HFFc6 (cell line): Measurements from ENCODE around the gene UBLCP1. TPM values are rescaled to one million over a fixed set of nuclear protein-coding genes. Genes with fewer than 3 reads are reported as not detected.
"Not testable (repeated sequence)": the region's sequence is repeated elsewhere in the genome, so short reads cannot be mapped to it uniquely, and the experiment has no call there.

Experiments
- DNase-seq: peaks from one replicate; pipeline ENCODE4 v3.0.0-alpha.2; 2018
- H3K27ac Mint-ChIP-seq: 2 replicates; pipeline ENCODE4 v1.8.0; 2020; ENCODE audit warnings: mild to moderate bottlenecking, mixed read lengths
- H3K27me3 Mint-ChIP-seq: 2 replicates; pipeline ENCODE4 v1.8.0; 2021; ENCODE audit warnings: mild to moderate bottlenecking, moderate library complexity, mixed read lengths; ENCODE audit not compliant: insufficient read depth
- H3K36me3 Mint-ChIP-seq: 2 replicates; pipeline ENCODE4 v1.8.0; 2021; ENCODE audit warnings: low read depth, mixed read lengths
- H3K4me1 Mint-ChIP-seq: 2 replicates; pipeline ENCODE4 v1.8.0; 2020; ENCODE audit warnings: low read depth, mixed read lengths
- H3K4me3 Mint-ChIP-seq: 2 replicates; pipeline ENCODE4 v1.8.0; 2020; ENCODE audit warnings: mild to moderate bottlenecking, moderate library complexity, mixed read lengths
- H3K9me3 Mint-ChIP-seq: 2 replicates; pipeline ENCODE4 v1.8.0; 2020; ENCODE audit warnings: mild to moderate bottlenecking, mixed read lengths
- total RNA-seq, 6 experiments: library from RNA; stranded (reverse); fragmentation: NEBNext Ultra II Directional; extraction: Animal tissue kit (Norgen Biotek cat#: 25700); gene quantifications; 2 replicates in 1 of 6; 3 replicates in 5 of 6; pipeline ENCODE4 v1.2.3, GENCODE V29; 2021
- TF ChIP-seq, protein P1 (sequence below): fragments of 200-600 bp; sonication (generic); IDR thresholded peaks from 2 replicates; pipeline ENCODE4 v1.5.0; 2021; ENCODE audit warnings: antibody characterized with exemption, mild to moderate bottlenecking

The UBLCP1 gene
- total RNA-seq, 6 experiments from 2014 or later = 30.6 to 37.6 (median 35.0) TPM

DNA sequence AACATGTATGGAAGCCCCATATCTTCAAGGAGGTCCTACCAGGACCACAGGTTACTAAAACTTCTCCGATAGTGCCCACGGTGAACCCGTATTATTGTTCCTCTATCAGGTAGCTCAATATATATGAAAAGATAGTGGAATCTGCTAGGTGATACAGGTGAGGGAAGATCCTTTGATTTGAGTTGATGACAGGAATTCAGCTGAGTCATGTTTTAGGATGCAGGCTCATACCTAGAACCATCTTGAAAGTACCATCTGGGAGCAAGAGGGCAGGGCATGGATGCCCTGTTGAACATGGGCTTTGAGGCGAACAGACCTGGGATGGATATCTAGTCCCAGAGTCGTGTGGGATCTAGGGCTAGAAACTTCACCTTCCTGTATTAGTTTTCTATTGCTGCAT lies 31.8 kb downstream of the UBLCP1 start:
- TF ChIP-seq, protein P1, sequence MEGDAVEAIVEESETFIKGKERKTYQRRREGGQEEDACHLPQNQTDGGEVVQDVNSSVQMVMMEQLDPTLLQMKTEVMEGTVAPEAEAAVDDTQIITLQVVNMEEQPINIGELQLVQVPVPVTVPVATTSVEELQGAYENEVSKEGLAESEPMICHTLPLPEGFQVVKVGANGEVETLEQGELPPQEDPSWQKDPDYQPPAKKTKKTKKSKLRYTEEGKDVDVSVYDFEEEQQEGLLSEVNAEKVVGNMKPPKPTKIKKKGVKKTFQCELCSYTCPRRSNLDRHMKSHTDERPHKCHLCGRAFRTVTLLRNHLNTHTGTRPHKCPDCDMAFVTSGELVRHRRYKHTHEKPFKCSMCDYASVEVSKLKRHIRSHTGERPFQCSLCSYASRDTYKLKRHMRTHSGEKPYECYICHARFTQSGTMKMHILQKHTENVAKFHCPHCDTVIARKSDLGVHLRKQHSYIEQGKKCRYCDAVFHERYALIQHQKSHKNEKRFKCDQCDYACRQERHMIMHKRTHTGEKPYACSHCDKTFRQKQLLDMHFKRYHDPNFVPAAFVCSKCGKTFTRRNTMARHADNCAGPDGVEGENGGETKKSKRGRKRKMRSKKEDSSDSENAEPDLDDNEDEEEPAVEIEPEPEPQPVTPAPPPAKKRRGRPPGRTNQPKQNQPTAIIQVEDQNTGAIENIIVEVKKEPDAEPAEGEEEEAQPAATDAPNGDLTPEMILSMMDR = no peak
- Mint-ChIP-seq H3K27ac (no peak overlapping the region), H3K9me3 (peaks cover 26% of the 10 kb centered on the region), H3K36me3 (peaks cover 18% of the 10 kb centered on the region), H3K4me3 (no peak overlapping the region), H3K27me3 (peaks cover 5% of the 10 kb centered on the region), H3K4me1 (peaks cover 11% of the 10 kb centered on the region)
- DNase-seq = no peak

DNA sequence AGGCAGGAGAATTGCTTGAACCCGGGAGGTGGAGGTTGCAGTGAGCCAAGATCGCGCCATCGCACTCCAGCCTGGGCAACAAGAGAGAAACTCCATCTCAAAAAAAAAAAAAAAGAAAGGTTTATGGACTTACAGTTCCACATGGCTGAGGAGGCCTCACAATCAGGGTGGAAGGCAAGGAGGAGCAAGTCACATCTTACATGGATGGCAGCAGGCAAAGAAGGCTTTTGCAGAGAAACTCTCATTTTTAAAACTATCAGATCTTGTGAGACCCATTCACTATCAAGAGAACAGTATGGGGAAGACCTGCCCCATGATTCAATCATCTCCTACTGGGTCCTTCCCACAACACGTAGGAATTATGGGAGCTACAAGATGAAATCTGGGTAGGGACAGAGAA lies 34.2 kb downstream of the UBLCP1 start:
- H3K27me3 Mint-ChIP-seq, H3K4me3 Mint-ChIP-seq, DNase-seq, H3K27ac Mint-ChIP-seq, H3K4me1 Mint-ChIP-seq: not testable (repeated sequence)
- Mint-ChIP-seq H3K36me3 (peaks cover 26% of the 10 kb centered on the region), H3K9me3 (peaks cover 35% of the 10 kb centered on the region)

DNA sequence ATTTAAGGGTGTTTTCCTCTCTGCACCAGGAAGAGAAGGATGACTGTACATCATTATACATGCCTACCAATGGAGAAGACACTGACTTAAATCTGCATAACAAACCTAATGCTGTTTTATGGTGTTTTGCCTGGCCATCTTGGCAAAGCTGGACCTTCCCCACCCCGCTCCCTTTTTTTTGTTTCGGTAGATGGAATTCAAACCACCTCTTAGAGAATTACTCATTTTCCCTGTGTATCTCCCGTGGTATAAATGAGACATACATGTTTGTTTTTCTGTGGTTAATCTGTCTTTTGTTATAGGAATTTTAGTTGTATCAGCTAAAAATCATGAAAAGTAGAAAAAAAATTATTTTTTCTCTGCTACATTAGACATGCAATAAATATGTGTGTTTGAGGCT lies 38.4 kb downstream of the UBLCP1 start:
- H3K4me1 Mint-ChIP-seq = peaks cover 10% of the 10 kb centered on the region; the same call in 1 of the 2 replicates
- TF ChIP-seq, protein P1 = no peak
- H3K27ac Mint-ChIP-seq = no peak overlapping the region; the same call in 1 of the 2 replicates
- H3K27me3 Mint-ChIP-seq = peaks cover 5% of the 10 kb centered on the region
- H3K4me3 Mint-ChIP-seq = no peak overlapping the region
- peaks cover 48% of the 10 kb centered on the region for H3K9me3 Mint-ChIP-seq
- peaks cover 36% of the 10 kb centered on the region for H3K36me3 Mint-ChIP-seq
- no peak for DNase-seq

DNA sequence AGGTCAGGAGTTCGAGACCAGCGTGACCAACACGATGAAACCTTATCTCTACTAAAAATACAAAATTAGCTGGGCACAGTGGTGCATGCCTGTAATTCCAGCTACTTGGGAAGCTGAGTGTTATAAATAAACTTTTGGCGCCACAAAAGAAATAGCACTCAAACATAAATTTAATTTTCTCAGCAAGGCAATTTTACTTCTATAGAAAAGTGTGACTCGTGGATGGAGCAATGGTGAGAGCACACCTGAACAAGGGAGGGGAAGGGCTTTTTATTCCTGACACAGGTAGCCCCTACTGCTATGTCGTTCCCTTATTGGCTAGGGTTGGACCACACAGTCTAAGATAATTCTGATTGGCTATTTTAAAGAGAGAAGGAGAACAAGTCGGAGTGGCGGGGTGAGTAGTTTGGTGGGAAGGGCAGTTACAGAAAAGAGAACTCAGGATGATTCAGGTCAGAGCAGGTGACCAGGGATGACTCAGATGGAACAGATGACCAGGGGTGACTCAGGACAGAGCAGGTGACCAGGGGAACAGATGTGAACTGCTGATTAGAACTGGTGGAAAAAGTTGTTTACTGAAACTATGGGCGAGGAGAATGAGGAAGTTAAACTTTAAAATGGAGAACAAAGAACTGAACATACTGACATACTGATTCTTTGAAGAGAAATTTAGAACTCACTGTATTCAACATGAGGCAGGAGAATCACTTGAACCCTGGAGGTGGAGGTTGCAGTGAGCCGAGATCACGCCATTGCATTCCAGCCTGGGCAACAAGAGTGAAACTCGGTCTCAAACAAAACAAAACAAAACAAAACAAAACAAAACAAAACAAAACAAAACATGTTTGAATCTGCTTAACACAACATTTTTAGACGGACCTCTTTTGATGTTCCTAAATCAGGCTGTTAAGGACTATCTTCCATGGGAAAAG lies 39.1 kb downstream of the UBLCP1 start:
- H3K4me3 Mint-ChIP-seq, H3K4me1 Mint-ChIP-seq, H3K27ac Mint-ChIP-seq, H3K27me3 Mint-ChIP-seq, DNase-seq: not testable (repeated sequence)
- Mint-ChIP-seq H3K9me3 (peaks cover 43% of the 10 kb centered on the region), H3K36me3 (peaks cover 34% of the 10 kb centered on the region)

DNA sequence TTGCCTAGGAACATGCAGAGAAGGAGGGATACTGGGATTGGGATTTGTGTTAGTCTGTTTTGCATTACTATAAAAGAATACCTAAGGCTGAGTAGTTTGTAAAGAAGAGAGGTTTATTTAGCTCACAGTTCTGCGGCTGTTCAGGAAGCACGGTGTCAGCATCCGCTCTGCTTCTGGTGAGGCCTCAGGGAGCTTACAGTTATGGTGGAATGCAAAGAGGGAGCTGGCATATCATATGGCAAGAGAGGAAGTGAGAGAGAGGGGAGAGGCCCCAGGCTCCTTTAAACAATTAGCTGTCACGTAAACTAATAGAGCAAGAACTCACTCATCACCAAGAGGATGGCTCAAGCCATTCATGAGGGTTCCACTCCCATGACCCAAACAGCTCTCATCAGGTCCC lies 40.2 kb downstream of the UBLCP1 start:
- peaks cover 25% of the 10 kb centered on the region for H3K36me3 Mint-ChIP-seq
- no peak overlapping the region for H3K4me3 Mint-ChIP-seq
- H3K27me3 Mint-ChIP-seq = peaks cover 12% of the 10 kb centered on the region
- TF ChIP-seq, protein P1 = no peak
- no peak for DNase-seq
- H3K4me1 Mint-ChIP-seq = peaks cover 10% of the 10 kb centered on the region; the same call in 1 of the 2 replicates
- H3K9me3 Mint-ChIP-seq = peaks cover 32% of the 10 kb centered on the region
- no peak overlapping the region for H3K27ac Mint-ChIP-seq

DNA sequence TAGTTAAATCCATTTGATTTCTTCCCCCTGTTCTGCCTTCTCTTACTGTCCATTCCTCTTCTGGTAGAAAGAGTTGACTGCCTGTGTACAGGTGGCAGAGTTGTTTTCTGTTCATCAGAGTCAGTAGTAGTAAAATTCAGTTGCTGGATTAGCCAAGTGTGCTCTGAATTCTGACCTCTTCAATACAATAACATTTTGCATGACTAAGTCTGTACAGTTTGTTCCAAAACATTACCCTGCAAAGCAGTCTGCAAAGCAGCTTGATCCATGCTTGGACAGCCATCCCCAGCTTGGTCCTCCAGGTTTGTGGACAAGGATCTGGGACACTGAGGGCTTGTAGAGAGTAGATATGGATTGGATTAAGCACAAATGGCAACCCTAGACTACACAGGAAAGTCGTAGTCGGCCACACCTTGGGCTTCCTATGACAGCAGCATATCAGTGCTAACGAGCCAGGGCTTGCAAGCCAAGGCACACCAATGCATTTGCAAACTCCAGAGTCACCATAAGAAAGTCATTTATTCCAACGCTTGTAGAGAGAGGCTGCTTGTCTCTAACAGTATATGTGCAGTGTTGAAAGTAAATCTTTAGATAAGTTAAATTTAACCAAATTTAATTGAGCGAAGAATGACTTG lies 42.0 kb downstream of the UBLCP1 start:
- Mint-ChIP-seq H3K4me1 (peaks cover 10% of the 10 kb centered on the region; the same call in 1 of the 2 replicates), H3K4me3 (no peak overlapping the region), H3K27ac (no peak overlapping the region), H3K9me3 (peaks cover 21% of the 10 kb centered on the region), H3K36me3 (peaks cover 18% of the 10 kb centered on the region), H3K27me3 (peaks cover 15% of the 10 kb centered on the region)
- TF ChIP-seq, protein P1 = no peak
- no peak for DNase-seq
